ENCODE measurements around the gene IL22RA2.
"Not testable (repeated sequence)": the region's sequence is repeated elsewhere in the genome, so short reads cannot be mapped to it uniquely, and the experiment has no call there.

IL22RA2 gene

DNA sequence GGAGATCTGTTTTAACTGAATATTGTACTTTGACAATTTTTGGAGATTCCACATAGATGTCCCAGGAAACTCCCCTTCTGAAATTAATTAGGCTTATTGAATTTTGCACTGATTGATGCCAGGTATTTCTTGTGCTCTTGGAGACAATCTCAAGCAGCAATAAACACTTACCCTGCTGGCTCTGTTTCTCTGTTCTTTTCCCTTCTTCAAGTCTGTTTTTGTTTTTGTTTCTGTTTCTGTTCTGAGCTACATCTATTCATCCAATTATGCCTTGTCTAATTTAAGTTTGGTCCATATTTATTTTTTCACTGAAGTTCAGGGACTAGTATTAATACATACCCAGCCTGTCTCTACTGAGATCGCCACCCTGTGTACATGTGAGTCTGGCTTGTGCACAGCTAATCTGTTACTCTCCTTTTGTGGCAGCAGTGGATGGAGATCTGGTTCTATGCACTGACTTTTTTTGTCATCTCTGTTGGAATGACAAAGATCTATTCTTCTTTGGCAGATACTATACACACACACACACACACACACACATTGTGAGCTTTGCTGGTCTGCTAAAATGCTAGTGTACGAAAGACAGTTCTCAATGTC is 51.9 kb downstream of the IL22RA2 start:
- DNase-seq, result no peak

- no peak for DNase-seq
Observed at GRCh38 chr6:137120748-137121147, 52.7 kb downstream of the IL22RA2 start.

DNA sequence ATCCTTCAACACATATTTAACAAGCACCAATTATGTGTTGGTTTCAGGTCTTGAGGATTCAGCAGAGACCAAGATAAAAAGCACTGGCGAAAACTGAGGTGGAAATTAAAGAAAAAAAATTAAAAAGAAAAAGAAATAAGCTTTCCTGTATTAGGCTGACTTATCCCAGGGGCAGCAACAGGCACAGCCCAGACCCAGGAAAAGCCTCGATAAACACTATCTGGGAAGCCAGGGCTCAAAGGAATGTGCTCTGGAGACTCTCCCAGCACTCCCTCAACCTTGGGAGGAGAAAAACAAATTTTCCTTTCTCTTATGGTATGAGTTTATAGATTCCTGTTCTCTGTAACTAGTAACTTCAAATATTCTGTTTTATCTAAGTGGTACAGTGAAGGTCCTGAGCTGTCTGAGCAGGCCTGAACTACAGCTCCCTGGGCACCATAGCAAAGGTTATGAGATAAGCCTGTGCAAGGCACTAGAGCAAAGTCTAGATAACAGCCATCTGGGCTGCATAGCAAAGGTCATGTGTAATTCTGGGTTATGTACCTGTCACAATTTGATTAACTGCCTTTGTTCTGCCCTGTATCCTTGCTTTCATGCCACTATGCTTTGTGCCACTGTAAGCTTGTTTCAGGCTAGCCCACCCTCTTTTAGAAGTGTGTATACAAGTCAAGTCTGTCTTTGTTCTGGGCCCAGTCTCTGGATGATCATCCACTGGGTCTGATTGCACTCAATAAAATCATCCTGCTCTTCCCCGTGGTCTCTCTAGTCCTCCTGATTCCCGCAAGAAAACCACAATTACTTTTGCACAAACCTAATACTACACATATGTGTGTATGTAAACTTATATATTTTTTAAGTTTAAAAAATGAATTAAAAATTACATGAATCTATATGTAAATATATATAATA is 54.0 kb downstream of the IL22RA2 start:
- DNase-seq, result no peak

- no peak for DNase-seq
Observed at GRCh38 chr6:137117581-137117980, 55.9 kb downstream of the IL22RA2 start.

- no peak for DNase-seq
Observed at GRCh38 chr6:137116807-137117206, 56.6 kb downstream of the IL22RA2 start.

GRCh38 chr6:137115658-137116057 is 57.8 kb downstream of the IL22RA2 start:
- DNase-seq, result no peak

DNA sequence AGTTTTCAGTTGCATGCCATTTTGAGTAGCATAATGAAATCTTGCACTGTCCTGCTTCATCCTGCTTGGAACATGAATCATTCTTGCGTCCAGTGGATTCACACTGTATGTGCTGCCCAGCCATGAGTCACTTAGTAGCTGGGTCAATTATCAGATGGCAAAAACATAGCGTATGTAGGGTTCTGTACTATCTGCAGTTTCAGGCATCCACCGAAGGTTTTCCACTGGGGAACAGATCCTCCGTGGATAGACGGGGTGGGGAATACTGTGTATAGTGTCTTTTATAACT is 61.4 kb downstream of the IL22RA2 start:
- no peak for DNase-seq

DNA sequence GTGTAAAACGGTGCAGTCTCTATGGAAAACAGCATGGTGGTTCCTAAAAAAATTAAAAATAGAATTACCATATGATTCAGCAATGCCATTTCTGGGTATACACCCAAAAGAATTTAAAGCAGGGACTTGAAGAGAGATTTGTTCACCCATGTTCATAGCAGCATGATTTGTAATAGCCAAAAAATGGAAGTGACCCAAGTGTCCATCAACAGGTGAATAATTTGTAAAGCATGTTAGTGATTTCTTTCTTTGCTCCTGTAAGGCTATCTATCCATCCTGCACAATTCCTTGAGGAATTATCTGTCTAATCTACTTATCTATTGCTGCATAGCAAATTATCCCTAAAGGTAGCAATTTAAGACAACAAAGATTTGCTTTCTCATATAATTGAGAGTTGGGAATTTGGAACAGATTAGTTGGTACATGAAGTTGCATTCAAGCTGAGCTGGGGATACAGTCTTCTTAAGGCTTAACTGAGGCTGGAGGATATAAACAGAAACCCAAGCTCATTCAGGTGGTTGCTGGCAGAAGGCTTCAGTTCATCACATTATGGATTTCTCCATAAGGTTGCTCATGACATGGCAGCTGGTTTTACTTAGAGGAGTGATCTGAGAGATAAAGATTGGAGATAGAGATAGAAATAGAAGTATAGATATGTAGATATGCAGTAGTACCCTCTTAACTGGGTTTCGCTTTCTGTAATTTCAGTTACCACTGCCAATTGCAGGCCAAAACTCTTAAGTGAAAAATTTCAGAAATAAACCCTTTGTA is 62.0 kb downstream of the IL22RA2 start:
- DNase-seq, result no peak

DNA sequence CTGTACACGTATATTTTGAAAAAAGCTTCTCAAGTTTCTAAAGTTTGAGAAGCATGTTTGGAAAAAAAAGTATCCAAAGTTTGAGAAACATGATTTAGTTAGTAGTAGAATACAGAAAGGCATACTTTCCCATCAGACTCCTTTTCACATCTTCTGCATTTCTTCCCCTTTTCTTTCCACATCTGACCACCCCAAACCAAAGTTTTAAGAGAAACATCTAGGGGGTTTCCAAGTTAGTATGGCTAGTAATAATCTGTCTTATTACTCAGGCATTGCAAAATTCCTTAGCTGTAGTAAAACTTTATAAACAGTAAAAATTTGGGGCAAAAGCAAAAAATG is 65.7 kb downstream of the IL22RA2 start:
- no peak for DNase-seq

DNA sequence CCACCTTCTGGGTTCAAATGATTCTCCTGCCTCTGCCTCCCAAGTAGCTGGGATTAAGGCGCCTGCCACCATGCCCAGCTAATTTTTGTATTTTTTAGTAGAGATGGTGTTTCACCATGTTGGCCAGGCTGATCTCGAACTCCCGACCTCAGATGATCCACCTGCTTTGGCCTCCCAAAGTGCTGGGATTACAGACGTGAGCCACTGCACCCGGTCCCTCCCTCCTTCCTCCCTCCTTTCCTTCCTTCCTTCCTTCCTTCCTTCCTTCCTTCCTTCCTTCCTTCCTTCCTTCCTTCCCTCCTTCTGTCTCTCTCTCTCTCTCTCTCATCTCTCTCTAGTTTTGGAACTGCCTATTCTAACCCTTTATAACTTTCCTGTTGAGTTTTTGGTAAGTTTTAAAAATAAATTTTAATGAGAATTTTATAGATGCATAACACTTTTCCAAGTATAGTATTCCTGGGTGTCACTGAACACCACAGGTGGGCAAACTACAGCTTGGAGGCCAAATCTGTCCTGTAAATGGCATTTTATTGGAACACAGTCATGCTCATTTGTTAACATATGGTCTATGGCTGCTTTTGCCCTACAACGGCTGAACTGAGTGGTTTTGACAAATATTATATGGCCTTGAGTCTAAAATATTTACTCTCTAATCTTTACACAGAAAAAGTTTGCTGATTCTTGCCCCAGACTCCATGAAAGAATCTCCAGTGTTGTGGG is 66.2 kb downstream of the IL22RA2 start:
- DNase-seq, result not testable (repeated sequence)

GRCh38 chr6:137106183-137106582 is 67.3 kb downstream of the IL22RA2 start:
- DNase-seq, result no peak

DNA sequence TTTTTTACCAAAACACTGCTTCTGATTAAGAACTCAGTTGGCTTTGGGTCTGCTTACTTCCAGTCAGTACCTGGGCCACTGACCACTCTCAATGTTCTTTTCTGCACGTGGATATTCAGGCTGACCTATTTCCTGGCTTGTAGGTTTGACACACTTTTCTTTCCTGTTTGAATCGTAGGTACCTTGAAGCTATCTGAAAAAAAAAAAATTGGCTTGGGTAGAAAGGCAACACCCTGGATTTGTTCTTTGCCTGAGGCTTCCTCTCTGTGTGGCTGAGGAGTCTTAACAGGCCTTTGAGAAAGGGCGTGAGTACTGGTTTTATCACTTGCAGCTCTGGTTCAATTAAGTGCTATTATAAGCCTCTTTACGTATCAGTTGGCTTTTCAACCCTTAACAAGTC is 68.1 kb downstream of the IL22RA2 start:
- DNase-seq, result peak in 1 of 5 experiments; percentile 59

- DNase-seq, result no peak
Observed at GRCh38 chr6:137104926-137105325, 68.5 kb downstream of the IL22RA2 start.

GRCh38 chr6:137102851-137103492 is 70.5 kb downstream of the IL22RA2 start:
- DNase-seq, result peak in 2 of 5 experiments; percentile 49 to 74

DNA sequence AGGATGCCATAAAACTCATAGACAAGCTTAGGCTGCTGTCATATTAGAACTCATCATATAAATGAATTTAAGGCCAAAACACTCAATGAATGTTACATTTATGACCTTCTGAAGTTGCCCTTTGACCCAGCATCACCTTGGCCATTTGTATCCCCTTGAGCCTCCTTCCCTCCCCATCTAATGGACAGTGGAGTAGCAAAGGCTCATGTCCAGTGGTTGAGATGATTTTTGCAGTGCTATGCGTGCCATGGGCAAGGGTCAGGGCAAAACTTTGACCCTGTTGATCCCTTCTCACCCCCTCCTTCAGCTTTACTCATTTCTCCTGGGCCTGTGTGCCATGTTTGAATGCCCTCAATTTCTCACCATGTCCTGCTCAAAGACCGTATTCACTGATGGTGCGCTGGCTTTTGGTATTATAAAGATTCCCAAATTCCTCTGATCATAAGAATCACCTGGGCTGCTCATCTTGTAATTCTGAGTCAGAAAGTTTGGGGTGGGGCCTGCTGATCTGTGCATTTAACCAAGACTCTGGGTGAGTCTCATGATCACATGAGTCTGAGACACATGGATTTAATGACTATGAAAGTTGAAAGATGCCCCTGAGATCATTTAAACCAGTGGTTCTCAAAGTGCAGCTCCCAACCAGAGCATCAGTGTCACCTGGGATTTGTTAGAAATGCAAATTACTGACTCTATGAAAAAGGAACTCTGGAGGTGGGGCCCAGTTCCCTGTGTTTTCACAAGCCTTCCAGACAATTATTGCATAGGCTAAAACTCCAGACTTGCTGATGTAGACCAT is 71.2 kb downstream of the IL22RA2 start:
- no peak for DNase-seq

GRCh38 chr6:137099689-137100403 is 73.6 kb downstream of the IL22RA2 start:
- no peak for DNase-seq

- DNase-seq, result no peak
Observed at GRCh38 chr6:137097526-137097925, 75.9 kb downstream of the IL22RA2 start.

DNA sequence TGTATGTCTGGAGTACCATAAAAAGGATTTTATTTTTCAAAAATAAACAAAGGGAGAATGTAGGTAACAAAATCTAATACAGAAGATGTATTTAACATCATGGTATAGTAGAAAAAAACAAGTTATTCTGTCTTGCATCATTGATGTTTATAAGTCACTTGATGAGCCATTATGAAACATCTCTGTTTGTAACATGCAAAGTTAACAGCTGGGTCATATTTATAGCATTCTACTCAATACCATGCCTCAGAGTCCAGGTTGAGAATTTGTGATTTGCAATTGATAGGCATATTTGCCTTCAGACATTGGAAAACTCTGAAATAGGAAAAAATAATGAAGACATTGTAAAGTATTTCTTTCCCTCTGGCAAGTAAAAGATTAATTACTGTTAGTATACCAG is 76.4 kb downstream of the IL22RA2 start:
- no peak for DNase-seq

GRCh38 chr6:137095651-137096238 is 77.7 kb downstream of the IL22RA2 start:
- peak in 1 of 5 experiments; percentile 19 for DNase-seq

- no peak for DNase-seq
Observed at GRCh38 chr6:137095093-137095492, 78.4 kb downstream of the IL22RA2 start.
